A673 (cell line): ENCODE results near the gene CDSN. TPM values are rescaled to one million over a fixed set of nuclear protein-coding genes. Genes with fewer than 3 reads are reported as not detected.

Experiments
- BruUV-seq: library from RNA; stranded (reverse); fragments of 400-500 nt; replicated peaks from 2 replicates; lab custom pipeline; 2021; lab: Mats Ljungman, UMichigan
- CTCF ChIA-PET: fragments of 300-600 bp; sonication (Branson Sonifier 250); formaldehyde crosslinking; loops from one replicate; lab custom pipeline; 2022; ENCODE audit warnings: antibody characterized with exemption; lab: Charles Lee
- POLR2A ChIA-PET: fragments of 300-600 bp; sonication (Branson Sonifier 250); formaldehyde crosslinking; loops from one replicate; lab custom pipeline; 2022; ENCODE audit warnings: antibody characterized with exemption; ENCODE audit not compliant: low non-redundant PET; lab: Charles Lee
- DNase-seq: peaks from one replicate; pipeline ENCODE4 v3.0.0-alpha.2; 2015; ENCODE audit warnings: low spot score
- H3K27ac ChIP-seq: fragments of 200-600 bp; sonication (generic); 2 replicates; pipeline ENCODE4 v1.5.1; 2016; ENCODE audit warnings: mixed run types, low read depth, mild to moderate bottlenecking, mixed read lengths, antibody characterized with exemption, low read length; ENCODE audit not compliant: poor library complexity, severe bottlenecking
- H3K27me3 ChIP-seq: fragments of 200-600 bp; sonication (generic); replicated peaks from 2 replicates; pipeline ENCODE4 v1.6.1; 2017; ENCODE audit warnings: mixed run types, low read depth, mild to moderate bottlenecking, mixed read lengths, antibody characterized with exemption, low read length; ENCODE audit not compliant: insufficient read depth, poor library complexity
- H3K36me3 ChIP-seq: fragments of 200-600 bp; sonication (generic); 2 replicates; pipeline ENCODE4 v1.6.1; 2016; ENCODE audit warnings: mixed run types, mild to moderate bottlenecking, mixed read lengths, antibody characterized with exemption, low read length; ENCODE audit not compliant: insufficient read depth, poor library complexity, severe bottlenecking
- H3K4me1 ChIP-seq: fragments of 200-600 bp; sonication (generic); 2 replicates; pipeline ENCODE4 v1.6.1; 2017; ENCODE audit warnings: mixed run types, mild to moderate bottlenecking, mixed read lengths, antibody characterized with exemption, low read length; ENCODE audit not compliant: insufficient read depth, poor library complexity, severe bottlenecking
- H3K4me3 ChIP-seq: fragments of 200-600 bp; sonication (generic); 2 replicates; pipeline ENCODE4 v1.5.1; 2016; ENCODE audit warnings: low read depth, mixed run types, mild to moderate bottlenecking, mixed read lengths, low read length; ENCODE audit not compliant: poor library complexity, severe bottlenecking
- H3K9me3 ChIP-seq: fragments of 200-600 bp; sonication (generic); 2 replicates; pipeline ENCODE4 v1.6.1; 2016; ENCODE audit warnings: mixed run types, low read depth, mild to moderate bottlenecking, mixed read lengths, antibody characterized with exemption, low read length; ENCODE audit not compliant: poor library complexity, severe bottlenecking
- CTCF ChIP-seq: fragments of 300-800, 200-600 bp; sonication (generic); conservative IDR thresholded peaks from 2 replicates; pipeline ENCODE4 v1.5.1; 2017; ENCODE audit warnings: low read depth, mild to moderate bottlenecking, antibody characterized with exemption, low read length, moderate library complexity, mixed read lengths
- EZH2 ChIP-seq: fragments of 200-600 bp; sonication (generic); IDR thresholded peaks from 2 replicates; pipeline ENCODE4 v1.6.1; 2017; ENCODE audit warnings: borderline replicate concordance, low read depth, mild to moderate bottlenecking, mixed read lengths, antibody characterized with exemption, low read length; ENCODE audit not compliant: poor library complexity, severe bottlenecking
- intact Hi-C: fragments of 100-400 bp; cut with micrococcal nuclease; formaldehyde crosslinking; loops from one replicate; pipeline ENCODE4 v1.10.0; 2022; ENCODE audit not compliant: unreplicated experiment
- total RNA-seq: library from RNA; stranded (reverse); gene quantifications from 2 replicates; pipeline ENCODE4 v1.2.3, GENCODE V29; 2021

The CDSN gene
- total RNA-seq, 1 experiment from 2014 or later = not detected

GRCh38 chr6:31087494-31088089, 32.7 kb downstream of the CDSN start:
- ChIA-PET CTCF (interaction anchor here (0.6 to 1.9 kb wide), 30 partner anchors 13 to 555 kb away, joined by 3 to 24 read pairs (median 4); partner anchors contain the start of gene VARS2), POLR2A (no interaction called here)
- no TSS peak for BruUV-seq
- Histone ChIP-seq H3K27me3 (no peaks in the 10 kb centered on the region), H3K36me3 (no peaks in the 10 kb centered on the region), H3K9me3 (no peaks in the 10 kb centered on the region), H3K4me1 (peaks cover 19% of the 10 kb centered on the region), H3K27ac (no peak overlapping the region), H3K4me3 (no peak overlapping the region)
- DNase-seq = peak; percentile 93
- peak; percentile 84 for TF ChIP-seq CTCF
- no peak for TF ChIP-seq EZH2
- intact Hi-C loops = loop anchor here (1.0 to 5.0 kb wide), 5 partner anchors 259 to 546 kb away; partner anchors contain the start of genes FLOT1 and IER3

- Histone ChIP-seq H3K4me3 (no peak overlapping the region), H3K4me1 (peaks cover 19% of the 10 kb centered on the region), H3K27ac (no peak overlapping the region), H3K27me3 (no peaks in the 10 kb centered on the region), H3K9me3 (no peaks in the 10 kb centered on the region), H3K36me3 (no peaks in the 10 kb centered on the region)
- ChIA-PET POLR2A (no interaction called here), CTCF (interaction anchor here (0.6 to 1.9 kb wide), 29 partner anchors 12 to 554 kb away, joined by 3 to 24 read pairs (median 5); partner anchors contain the start of gene VARS2)
- DNase-seq = peak; percentile 42
- intact Hi-C loops = loop anchor here (1.0 to 5.0 kb wide), 5 partner anchors 258 to 546 kb away; partner anchors contain the start of genes FLOT1 and IER3
- no TSS peak for BruUV-seq
- TF ChIP-seq CTCF = no peak
These were observed 33.3 kb downstream of the CDSN start for GRCh38 chr6:31086788-31087440.

GRCh38 chr6:31083742-31084354, 36.4 kb downstream of the CDSN start:
- intact Hi-C loops = no loop called here
- DNase-seq = peak; percentile 68
- H3K27me3 ChIP-seq = no peaks in the 10 kb centered on the region
- TF ChIP-seq CTCF = peak; percentile 43
- no peak for TF ChIP-seq EZH2
- no peak overlapping the region for H3K27ac ChIP-seq
- no peak overlapping the region for H3K4me3 ChIP-seq
- ChIA-PET POLR2A (no interaction called here), CTCF (interaction anchor here (0.7 kb wide), 1 partner anchor 262 kb away, joined by 3 read pairs; no protein-coding TSS in a partner anchor)
- H3K36me3 ChIP-seq = no peaks in the 10 kb centered on the region
- BruUV-seq = no TSS peak
- H3K4me1 ChIP-seq = peaks cover 19% of the 10 kb centered on the region
- H3K9me3 ChIP-seq = no peaks in the 10 kb centered on the region
